HG03575 (cell line): ENCODE data around the gene GH2.
"Not testable (repeated sequence)": the region's sequence is repeated elsewhere in the genome, so short reads cannot be mapped to it uniquely, and the experiment has no call there.

ENCODE experiments used
- ATAC-seq: cut with Tn5 transposase; IDR thresholded peaks from one replicate; pipeline ENCODE4 v1.9.1; 2021; ENCODE audit not compliant: unreplicated experiment, insufficient number of reproducible peaks, low FRiP score; ENCODE audit errors: extremely low read depth

The GH2 gene

GRCh38 chr17:63881337-63881736 lies 407 bp downstream of the GH2 start:
- ATAC-seq: not testable (repeated sequence)

GRCh38 chr17:63880706-63881105 lies 1.0 kb downstream of the GH2 start:
- no peak for ATAC-seq

GRCh38 chr17:63878413-63878812 lies 3.3 kb downstream of the GH2 start:
- not testable (repeated sequence) for ATAC-seq

- not testable (repeated sequence) for ATAC-seq
These were observed 7.1 kb downstream of the GH2 start for GRCh38 chr17:63874693-63875092.

- not testable (repeated sequence) for ATAC-seq
These were observed 7.6 kb downstream of the GH2 start for GRCh38 chr17:63874061-63874626.

GRCh38 chr17:63873577-63873976 lies 8.2 kb downstream of the GH2 start, which contains the start of gene CSH2:
TSS of gene CSH2 (minus strand) at chr17:63873677. CDS start at chr17:63873614, 63 bp downstream.
- not testable (repeated sequence) for ATAC-seq

GRCh38 chr17:63871646-63872365 lies 9.9 kb downstream of the GH2 start:
- not testable (repeated sequence) for ATAC-seq

- ATAC-seq: not testable (repeated sequence)
These were observed 11.5 kb downstream of the GH2 start for GRCh38 chr17:63870292-63870665.

GRCh38 chr17:63869491-63870291 lies 12.1 kb downstream of the GH2 start:
- not testable (repeated sequence) for ATAC-seq

GRCh38 chr17:63866625-63867024 lies 15.1 kb downstream of the GH2 start:
- ATAC-seq: not testable (repeated sequence)

GRCh38 chr17:63859257-63859656 lies 22.5 kb downstream of the GH2 start:
- ATAC-seq: no peak

- ATAC-seq: not testable (repeated sequence)
These were observed 25.3 kb downstream of the GH2 start for GRCh38 chr17:63856425-63856824.

GRCh38 chr17:63855185-63855584 lies 26.6 kb downstream of the GH2 start:
- ATAC-seq: no peak

- ATAC-seq: no peak
These were observed 27.0 kb downstream of the GH2 start for GRCh38 chr17:63854709-63855108.

- no peak for ATAC-seq
These were observed 28.5 kb downstream of the GH2 start for GRCh38 chr17:63853260-63853659.

GRCh38 chr17:63850401-63850800 lies 31.3 kb downstream of the GH2 start:
- ATAC-seq: no peak

GRCh38 chr17:63848834-63849689 lies 32.7 kb downstream of the GH2 start:
- no peak for ATAC-seq

GRCh38 chr17:63847525-63848249 lies 34.1 kb downstream of the GH2 start:
- no peak for ATAC-seq
